GM21825 (cell line): Measurements from ENCODE around the gene LMO3.
A peak's percentile ranks its signal among the peaks of the same experiment; 100 is the strongest.

Experiments
- ATAC-seq: cut with Tn5 transposase; IDR thresholded peaks from one replicate; pipeline ENCODE4 v1.9.1; 2021; ENCODE audit warnings: mild to moderate bottlenecking, moderate library complexity; ENCODE audit not compliant: unreplicated experiment

The LMO3 gene

DNA sequence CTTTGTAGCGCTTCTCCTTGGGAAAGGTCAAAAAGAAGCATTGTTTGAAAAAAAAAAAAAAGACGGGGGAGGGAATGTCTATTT lies at the start of gene LMO3:
TSS of gene LMO3 (minus strand) at position 46 of the 84 bp plus-strand sequence. CDS start 5,302 bp downstream, outside the sequence.
- ATAC-seq: no peak

GRCh38 chr12:16636435-16637055 lies 30.6 kb upstream of the LMO3 start:
- ATAC-seq: peak; percentile 94

- no peak for ATAC-seq
Measured at GRCh38 chr12:16634786-16635185, 28.8 kb upstream of the LMO3 start.

DNA sequence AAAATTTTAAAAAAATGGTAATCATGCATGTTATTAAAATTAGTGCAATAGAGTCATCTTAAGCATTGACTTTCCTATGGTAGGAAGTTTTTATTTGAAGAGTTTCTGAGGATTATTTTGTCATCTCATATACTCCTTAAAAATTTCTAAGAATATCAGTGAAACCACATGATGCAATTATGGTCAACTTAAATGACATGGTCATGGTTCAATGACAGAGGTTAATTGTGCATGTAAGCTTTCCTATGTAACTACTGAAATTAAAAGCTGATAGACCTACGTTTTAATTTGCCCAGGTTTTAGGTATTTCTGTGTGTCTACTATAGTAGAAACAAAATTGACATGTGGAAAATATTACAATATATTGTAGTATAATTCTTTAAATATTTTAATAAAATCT lies 21.0 kb upstream of the LMO3 start:
- ATAC-seq: no peak

DNA sequence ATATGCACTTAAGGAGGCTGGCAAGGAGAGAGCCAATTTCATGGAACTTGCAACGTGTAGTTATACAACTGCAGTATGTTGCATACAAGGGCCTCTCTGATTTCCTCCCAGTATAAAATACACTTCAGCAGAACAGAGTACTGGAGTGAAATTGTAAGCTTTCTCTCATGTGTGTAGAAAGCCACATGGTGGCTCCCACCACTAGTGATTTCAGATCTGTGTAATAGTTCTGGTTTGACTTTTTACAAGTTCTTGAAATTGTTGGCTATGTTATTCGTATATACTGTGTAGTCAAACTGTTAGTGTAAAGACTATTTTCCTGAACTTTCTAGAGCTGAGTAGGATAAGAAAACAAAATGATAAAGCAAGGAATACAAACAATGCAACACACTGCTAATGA lies 16.4 kb upstream of the LMO3 start:
- ATAC-seq: no peak

- ATAC-seq: no peak
Measured at GRCh38 chr12:16619537-16619936, 13.6 kb upstream of the LMO3 start.

GRCh38 chr12:16618256-16618655 lies 12.3 kb upstream of the LMO3 start:
- no peak for ATAC-seq

DNA sequence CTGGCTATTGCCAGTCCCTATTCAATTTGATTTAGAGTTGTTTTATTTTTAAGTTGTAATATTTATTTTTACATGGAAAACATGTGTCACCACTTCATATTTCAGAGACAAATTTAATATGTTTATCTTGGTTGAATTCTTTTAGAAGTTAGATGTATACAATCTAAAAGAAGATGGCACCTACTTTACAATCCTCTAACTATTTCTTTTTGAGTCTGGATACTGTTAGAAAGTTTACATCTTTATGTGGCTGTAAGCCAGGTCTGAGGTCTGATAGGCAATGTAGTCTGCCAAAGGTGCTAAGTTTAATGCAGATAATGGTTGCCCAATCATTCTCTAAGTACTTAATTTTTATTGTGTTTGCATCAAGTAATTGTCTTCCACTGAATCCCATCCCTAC lies 7.2 kb upstream of the LMO3 start:
- no peak for ATAC-seq

- ATAC-seq: no peak
Measured at GRCh38 chr12:16612647-16613046, 6.7 kb upstream of the LMO3 start.

DNA sequence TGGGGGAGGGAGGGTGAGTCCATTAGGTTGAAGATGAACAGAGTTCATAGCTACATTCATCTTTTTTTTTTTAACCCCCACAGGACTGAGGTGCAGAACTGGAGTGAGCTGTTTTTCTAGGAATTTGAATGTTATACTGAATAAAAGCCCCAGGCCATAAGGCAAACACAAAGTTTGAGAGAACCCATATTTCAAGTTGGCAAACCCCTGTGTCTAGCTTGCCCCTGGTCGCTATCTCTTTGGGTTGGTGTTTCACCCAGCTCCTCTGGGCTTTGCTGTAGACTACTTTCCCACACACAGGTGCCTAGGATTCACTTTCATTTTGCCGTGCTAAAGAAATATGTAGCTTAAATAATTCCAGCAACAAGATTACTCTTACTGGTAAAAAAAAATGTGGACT lies 5.2 kb upstream of the LMO3 start:
- ATAC-seq: no peak

DNA sequence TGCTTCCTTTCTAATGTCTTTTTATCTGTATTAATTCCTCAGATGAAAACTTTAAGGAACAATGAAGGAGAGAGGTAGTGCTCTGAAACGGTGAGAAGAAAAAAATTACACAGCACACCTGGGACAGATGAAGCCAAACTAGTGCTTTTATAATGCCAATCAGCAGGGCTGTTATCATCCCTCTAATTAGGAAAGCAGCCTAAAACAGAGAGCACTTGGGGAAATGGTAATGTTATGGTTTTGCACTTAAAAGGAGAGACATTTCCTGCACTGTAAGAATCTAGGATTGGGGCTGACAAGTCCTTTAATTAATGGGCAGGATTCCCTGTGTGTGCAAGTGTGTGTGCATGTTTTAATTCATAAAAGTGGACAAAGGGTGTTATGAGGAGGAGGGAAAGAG lies 4.8 kb upstream of the LMO3 start:
- ATAC-seq: no peak

- no peak for ATAC-seq
Measured at GRCh38 chr12:16610001-16610585, 4.1 kb upstream of the LMO3 start.

DNA sequence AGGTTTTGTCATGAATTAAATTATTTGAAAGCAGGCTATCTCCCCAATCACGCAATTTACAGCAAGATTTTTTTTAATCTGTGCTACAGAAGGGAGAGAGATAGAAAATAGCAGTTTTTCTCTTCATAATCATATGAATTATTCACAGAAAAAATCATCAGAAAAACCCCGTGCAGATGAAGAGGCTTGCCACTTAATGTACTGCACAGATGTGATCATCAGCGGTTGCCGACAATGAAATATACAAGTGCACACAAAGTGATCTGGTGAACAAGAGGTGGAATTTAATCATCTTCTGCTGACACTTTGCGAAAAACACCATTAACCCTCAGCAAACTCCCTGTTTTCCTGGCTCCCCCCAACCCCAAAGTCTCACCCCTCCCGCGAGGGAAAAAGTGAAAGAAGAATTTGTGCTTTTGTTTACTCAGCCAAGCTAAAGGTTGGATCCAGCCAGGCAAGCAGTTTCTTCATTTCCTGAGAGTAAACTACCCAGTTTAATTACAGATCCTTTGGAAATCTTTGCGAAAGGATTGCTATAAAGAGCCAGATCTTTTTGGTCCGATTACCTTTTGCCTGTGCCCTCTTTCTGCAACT lies 3.1 kb upstream of the LMO3 start:
- ATAC-seq: no peak

DNA sequence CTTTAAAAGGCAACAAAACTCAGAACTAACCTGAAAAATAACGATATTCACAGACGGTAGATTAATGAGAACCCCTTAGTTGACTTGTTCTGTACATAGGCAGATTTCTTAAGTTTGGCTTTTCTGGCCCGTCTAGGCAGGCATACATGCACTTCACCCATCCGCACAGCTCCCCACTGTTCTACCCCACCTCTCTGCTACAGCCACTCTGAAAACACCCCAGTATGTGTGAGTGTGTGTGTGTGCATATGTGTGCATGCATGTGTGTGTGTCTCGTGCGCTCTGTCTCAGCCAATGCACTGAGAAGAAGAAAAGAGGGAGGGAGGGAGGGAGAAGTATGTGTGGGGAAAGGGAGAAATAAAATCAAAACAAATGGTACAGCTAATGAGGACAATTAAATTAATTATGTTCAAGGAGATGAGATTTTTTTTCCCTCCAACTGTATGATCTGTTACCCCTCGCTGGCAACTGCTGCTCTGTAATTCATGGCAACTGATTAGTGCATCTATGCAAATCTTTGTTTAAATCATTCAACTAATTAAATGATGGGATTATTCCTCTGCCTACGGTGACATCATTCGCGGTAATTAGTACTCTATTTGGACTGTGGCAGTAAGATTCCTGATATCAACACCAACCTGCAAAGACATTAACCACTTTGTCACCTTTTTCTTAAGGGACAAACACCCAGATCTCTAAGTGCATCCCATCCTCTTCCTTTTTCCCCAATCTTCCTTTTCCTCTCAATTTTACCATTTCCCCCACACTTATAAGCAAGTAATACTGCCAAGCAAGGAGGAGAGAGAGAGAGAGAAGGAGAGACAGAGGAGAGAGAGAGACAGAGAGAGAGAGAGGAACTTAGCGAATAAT lies 2.2 kb upstream of the LMO3 start:
- no peak for ATAC-seq

DNA sequence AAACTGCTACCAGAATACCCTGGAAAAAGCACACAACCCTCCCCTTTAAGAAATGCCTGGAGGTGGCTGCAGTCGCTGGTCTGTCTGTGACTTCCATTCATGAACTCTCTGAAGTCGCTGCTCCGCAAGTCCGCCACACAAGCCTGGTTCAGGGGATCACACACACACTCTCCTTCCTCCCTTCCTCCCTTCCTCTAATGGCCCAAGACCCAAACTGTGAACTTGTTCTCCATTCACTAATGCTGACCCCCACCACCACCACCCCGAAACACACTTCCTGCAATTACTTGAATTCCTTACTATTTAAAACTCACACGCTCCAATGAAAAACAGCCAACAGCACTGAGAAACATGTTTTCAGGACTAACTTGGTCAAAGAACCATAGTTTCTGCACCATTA lies 1.0 kb upstream of the LMO3 start:
- no peak for ATAC-seq

GRCh38 chr12:16606201-16606849 lies 363 bp upstream of the LMO3 start:
- ATAC-seq: peak; percentile 58

DNA sequence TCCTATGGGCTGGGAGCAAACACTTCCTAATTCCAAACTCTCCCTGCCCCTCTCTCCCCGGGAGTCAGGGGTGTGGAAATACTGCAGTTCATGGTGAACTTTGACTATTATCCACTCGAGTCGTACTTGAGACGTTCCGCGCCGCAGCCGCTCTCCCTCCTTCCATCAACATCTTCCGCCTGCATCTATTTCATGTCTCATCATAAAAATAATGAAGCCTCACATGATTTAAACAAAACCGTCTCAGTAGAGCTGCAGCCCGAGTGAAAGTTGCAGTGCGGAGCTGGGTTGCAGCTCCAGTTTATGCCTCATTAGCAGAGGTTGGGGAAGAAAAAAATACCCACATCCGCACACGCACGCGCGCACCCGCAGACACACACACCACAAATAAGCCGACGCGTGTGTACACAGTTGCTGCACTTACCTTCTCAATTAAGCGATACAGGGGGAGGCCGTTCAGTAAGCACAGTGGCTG lies 283 bp downstream of the LMO3 start:
- no peak for ATAC-seq

- no peak for ATAC-seq
Measured at GRCh38 chr12:16604596-16605252, 1.2 kb downstream of the LMO3 start.

DNA sequence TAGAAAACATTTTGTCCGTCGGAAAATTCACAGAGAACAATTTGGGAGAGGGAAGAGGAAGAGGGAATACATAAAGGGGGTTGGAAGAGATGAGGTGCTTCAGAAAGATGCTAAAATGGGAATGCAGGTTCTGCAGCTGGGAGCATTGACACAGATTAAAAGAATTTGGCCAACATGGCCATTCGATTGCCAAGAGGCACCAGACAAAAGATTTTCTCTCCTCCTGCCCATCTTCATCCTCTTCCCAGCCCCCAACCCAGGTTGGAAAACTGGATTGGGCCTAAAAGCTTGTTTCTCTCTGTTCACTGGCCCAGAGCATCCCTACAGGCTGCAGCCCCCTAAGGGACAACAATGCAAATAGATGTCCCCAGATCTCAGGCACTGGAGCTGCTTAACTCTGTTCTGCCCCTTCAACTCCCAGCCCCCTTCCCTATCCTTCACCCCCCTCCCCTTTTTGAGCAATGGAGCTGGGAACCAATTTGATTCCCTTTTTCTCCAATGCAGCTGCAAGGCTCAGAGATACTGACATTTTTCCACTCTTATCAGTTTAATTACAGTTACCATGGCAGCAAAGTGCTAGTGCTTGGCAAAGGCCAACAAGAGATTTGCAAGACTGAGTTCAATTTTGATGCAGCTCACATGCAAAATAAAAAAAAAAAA lies 1.9 kb downstream of the LMO3 start:
- no peak for ATAC-seq

- no peak for ATAC-seq
Measured at GRCh38 chr12:16603260-16603915, 2.6 kb downstream of the LMO3 start.
